ENCODE results near the gene ARHGAP5. TPM values are rescaled to one million over a fixed set of nuclear protein-coding genes. Genes with fewer than 3 reads are reported as not detected.

Gene ARHGAP5
- total and polyA plus RNA-seq, 9 of the 15 experiments (the other 6 are each of a cell fraction or from before 2014, with no cell fraction given), result 3.1 to 21.8 (median 12.1) TPM

DNA sequence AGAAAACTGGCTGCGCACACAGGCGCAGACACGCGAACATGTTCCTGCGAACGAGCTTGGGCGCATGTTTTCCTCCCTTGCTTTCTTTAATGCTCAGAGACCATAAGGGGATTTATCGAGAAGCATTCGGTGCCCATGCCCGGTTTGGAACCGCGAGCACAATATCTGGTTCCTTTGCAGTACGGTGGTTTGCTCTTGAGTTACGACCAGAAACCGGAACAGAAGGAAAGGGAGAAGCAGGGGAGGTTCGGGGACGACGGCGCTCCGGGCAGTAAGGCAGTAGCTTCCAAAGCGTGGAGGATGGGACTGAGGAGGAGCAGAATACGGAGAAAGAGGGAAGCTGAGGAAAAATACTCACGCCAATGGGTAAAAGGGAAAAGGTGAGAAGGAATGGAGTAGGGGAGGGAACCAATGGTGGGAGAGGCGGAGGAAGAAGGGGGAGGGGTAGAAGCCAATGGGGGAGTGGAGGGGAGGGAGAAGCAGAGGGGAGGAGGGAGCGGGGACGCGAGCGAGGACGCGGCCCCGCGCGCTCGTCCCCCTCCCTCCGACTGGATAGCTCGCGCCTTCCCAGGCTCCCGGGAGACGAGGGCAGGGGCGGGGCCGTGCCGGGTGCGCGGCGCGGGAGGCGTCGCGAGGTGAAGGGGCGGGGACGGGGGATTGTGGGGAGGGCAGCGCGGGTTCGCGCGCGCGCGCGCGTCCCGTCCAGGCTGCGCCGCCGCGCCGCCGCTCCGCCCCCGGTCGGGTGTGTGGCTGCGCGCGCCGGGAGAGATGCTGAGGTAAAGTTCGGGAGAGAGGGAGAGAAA is 625 bp upstream of the ARHGAP5 start (continued):
- TF ChIP-seq, protein P1, sequence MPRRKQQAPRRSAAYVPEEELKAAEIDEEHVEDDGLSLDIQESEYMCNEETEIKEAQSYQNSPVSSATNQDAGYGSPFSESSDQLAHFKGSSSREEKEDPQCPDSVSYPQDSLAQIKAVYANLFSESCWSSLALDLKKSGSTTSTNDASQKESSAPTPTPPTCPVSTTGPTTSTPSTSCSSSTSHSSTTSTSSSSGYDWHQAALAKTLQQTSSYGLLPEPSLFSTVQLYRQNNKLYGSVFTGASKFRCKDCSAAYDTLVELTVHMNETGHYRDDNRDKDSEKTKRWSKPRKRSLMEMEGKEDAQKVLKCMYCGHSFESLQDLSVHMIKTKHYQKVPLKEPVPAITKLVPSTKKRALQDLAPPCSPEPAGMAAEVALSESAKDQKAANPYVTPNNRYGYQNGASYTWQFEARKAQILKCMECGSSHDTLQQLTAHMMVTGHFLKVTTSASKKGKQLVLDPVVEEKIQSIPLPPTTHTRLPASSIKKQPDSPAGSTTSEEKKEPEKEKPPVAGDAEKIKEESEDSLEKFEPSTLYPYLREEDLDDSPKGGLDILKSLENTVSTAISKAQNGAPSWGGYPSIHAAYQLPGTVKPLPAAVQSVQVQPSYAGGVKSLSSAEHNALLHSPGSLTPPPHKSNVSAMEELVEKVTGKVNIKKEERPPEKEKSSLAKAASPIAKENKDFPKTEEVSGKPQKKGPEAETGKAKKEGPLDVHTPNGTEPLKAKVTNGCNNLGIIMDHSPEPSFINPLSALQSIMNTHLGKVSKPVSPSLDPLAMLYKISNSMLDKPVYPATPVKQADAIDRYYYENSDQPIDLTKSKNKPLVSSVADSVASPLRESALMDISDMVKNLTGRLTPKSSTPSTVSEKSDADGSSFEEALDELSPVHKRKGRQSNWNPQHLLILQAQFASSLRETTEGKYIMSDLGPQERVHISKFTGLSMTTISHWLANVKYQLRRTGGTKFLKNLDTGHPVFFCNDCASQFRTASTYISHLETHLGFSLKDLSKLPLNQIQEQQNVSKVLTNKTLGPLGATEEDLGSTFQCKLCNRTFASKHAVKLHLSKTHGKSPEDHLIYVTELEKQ (CRISPR knock-in tag; IDR thresholded peaks at IDR 0.05), result no peak
- TF ChIP-seq, protein P2, sequence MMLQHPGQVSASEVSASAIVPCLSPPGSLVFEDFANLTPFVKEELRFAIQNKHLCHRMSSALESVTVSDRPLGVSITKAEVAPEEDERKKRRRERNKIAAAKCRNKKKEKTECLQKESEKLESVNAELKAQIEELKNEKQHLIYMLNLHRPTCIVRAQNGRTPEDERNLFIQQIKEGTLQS (IDR thresholded peaks at IDR 0.05), result no peak
- TF ChIP-seq, protein P2 (CRISPR knock-in tag; conservative IDR thresholded peaks at IDR 0.05), result no peak
- TF ChIP-seq GATAD2B (IDR thresholded peaks at IDR 0.05; ENCODE audit: borderline replicate concordance), result no peak
- TF ChIP-seq ZSCAN29 (IDR thresholded peaks at IDR 0.05), result no peak; the same call in 1 of the 2 replicates
- TF ChIP-seq, protein P3, sequence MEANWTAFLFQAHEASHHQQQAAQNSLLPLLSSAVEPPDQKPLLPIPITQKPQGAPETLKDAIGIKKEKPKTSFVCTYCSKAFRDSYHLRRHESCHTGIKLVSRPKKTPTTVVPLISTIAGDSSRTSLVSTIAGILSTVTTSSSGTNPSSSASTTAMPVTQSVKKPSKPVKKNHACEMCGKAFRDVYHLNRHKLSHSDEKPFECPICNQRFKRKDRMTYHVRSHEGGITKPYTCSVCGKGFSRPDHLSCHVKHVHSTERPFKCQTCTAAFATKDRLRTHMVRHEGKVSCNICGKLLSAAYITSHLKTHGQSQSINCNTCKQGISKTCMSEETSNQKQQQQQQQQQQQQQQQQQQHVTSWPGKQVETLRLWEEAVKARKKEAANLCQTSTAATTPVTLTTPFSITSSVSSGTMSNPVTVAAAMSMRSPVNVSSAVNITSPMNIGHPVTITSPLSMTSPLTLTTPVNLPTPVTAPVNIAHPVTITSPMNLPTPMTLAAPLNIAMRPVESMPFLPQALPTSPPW (CRISPR knock-in tag; IDR thresholded peaks at IDR 0.05), result peak; percentile 97
- no peak for TF ChIP-seq ZNF507 (tag; conservative IDR thresholded peaks at IDR 0.05)
- no peak for TF ChIP-seq IRF2 (CRISPR knock-in tag; IDR thresholded peaks at IDR 0.05)
- no peak for TF ChIP-seq ZNF583 (CRISPR knock-in tag; IDR thresholded peaks at IDR 0.05)
- peak; percentile 24 to 47; a peak in 2 of 4 replicates for TF ChIP-seq TRIM24 (IDR thresholded peaks at IDR 0.05)
- no peak for TF ChIP-seq NCOR1 (IDR thresholded peaks at IDR 0.05)
- no peak for TF ChIP-seq KDM5B (IDR thresholded peaks at IDR 0.05; ENCODE audit: insufficient replicate concordance, low read depth, low read length)
- TF ChIP-seq ZBTB7A (IDR thresholded peaks at IDR 0.05; ENCODE audit: borderline replicate concordance, control insufficient read depth, low read depth, low read length), result no peak
- TF ChIP-seq CSDE1 (IDR thresholded peaks at IDR 0.05), result no peak
- TF ChIP-seq, protein P4, sequence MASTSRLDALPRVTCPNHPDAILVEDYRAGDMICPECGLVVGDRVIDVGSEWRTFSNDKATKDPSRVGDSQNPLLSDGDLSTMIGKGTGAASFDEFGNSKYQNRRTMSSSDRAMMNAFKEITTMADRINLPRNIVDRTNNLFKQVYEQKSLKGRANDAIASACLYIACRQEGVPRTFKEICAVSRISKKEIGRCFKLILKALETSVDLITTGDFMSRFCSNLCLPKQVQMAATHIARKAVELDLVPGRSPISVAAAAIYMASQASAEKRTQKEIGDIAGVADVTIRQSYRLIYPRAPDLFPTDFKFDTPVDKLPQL (IDR thresholded peaks at IDR 0.05; ENCODE audit: extremely low read depth, insufficient read length), result no peak
- TF ChIP-seq TOE1 (IDR thresholded peaks at IDR 0.05; ENCODE audit: borderline replicate concordance), result no peak; the same call in 1 of the 2 replicates
- no peak for TF ChIP-seq TOE1 (CRISPR knock-in tag; IDR thresholded peaks at IDR 0.05; ENCODE audit: borderline replicate concordance, low read depth)
- TF ChIP-seq, protein P5, sequence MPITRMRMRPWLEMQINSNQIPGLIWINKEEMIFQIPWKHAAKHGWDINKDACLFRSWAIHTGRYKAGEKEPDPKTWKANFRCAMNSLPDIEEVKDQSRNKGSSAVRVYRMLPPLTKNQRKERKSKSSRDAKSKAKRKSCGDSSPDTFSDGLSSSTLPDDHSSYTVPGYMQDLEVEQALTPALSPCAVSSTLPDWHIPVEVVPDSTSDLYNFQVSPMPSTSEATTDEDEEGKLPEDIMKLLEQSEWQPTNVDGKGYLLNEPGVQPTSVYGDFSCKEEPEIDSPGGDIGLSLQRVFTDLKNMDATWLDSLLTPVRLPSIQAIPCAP (CRISPR knock-in tag; IDR thresholded peaks at IDR 0.05; ENCODE audit: borderline replicate concordance), result no peak
- TF ChIP-seq SREBF2 (CRISPR knock-in tag; IDR thresholded peaks at IDR 0.05), result no peak
- no peak for TF ChIP-seq BRCA1 (IDR thresholded peaks at IDR 0.05)
- no peak for TF ChIP-seq BRCA1 (CRISPR knock-in tag; IDR thresholded peaks at IDR 0.05)
- no peak for TF ChIP-seq MCM3 (IDR thresholded peaks at IDR 0.05)
- TF ChIP-seq EHMT2 (IDR thresholded peaks at IDR 0.05), result peak; percentile 62

Data from K562 (cell line).